ENCODE results near the gene ACY1.

DNA sequence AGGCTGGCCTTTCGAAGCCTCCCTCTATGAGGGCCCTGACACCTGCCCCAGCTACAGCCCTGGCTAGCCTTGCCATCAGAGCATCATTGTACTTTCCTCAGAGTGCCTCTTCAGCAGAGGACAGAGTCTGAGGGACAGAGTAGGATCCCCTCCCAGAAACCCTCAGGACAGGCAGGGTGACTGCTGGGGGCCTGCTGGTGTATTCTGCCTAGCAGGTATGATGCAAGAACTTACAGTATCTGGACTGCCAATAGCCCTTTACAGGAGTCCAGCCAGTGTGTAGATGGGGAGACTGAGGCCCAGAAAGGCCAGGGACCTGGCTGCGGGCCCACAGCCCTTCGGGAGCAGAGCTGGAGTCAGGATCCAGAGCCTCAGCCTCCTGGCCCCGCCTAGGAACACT, 54.0 kb downstream of the ACY1 start:
- TF ChIP-seq, protein P1, sequence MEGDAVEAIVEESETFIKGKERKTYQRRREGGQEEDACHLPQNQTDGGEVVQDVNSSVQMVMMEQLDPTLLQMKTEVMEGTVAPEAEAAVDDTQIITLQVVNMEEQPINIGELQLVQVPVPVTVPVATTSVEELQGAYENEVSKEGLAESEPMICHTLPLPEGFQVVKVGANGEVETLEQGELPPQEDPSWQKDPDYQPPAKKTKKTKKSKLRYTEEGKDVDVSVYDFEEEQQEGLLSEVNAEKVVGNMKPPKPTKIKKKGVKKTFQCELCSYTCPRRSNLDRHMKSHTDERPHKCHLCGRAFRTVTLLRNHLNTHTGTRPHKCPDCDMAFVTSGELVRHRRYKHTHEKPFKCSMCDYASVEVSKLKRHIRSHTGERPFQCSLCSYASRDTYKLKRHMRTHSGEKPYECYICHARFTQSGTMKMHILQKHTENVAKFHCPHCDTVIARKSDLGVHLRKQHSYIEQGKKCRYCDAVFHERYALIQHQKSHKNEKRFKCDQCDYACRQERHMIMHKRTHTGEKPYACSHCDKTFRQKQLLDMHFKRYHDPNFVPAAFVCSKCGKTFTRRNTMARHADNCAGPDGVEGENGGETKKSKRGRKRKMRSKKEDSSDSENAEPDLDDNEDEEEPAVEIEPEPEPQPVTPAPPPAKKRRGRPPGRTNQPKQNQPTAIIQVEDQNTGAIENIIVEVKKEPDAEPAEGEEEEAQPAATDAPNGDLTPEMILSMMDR (IDR thresholded peaks at IDR 0.05) = no peak
- no peak for TF ChIP-seq EP300 (IDR thresholded peaks at IDR 0.05)
- TF ChIP-seq POLR2A (IDR thresholded peaks at IDR 0.05) = no peak
- no peak for TF ChIP-seq POLR2AphosphoS5 (IDR thresholded peaks at IDR 0.05)
